ENCODE measurements around the gene MACROD2.

The MACROD2 gene

GRCh38 chr20:15597306-15597705 lies 1602.0 kb downstream of the MACROD2 start:
- Histone ChIP-seq H3K9me3 (no peaks in the 10 kb centered on the region), H3K36me3 (no peaks in the 10 kb centered on the region), H3K27me3 (no peaks in the 10 kb centered on the region), H3K4me1 (peaks cover 7% of the 10 kb centered on the region), H3K4me3 (ENCODE audit: low read depth, low read length) (no peak overlapping the region)
- no peak for DNase-seq
- TF ChIP-seq CTCF (IDR thresholded peaks at IDR 0.05; ENCODE audit: low read depth, low read length), result no peak

GRCh38 chr20:15599961-15600360 lies 1604.6 kb downstream of the MACROD2 start:
- Histone ChIP-seq H3K4me3 (ENCODE audit: low read depth, low read length) (no peak overlapping the region), H3K27me3 (no peaks in the 10 kb centered on the region), H3K4me1 (no peaks in the 10 kb centered on the region), H3K36me3 (no peaks in the 10 kb centered on the region), H3K9me3 (no peaks in the 10 kb centered on the region)
- no peak for TF ChIP-seq CTCF (IDR thresholded peaks at IDR 0.05; ENCODE audit: low read depth, low read length)
- DNase-seq, result no peak

- no peaks in the 10 kb centered on the region for H3K36me3 ChIP-seq
- no peak for TF ChIP-seq CTCF (IDR thresholded peaks at IDR 0.05; ENCODE audit: low read depth, low read length)
- no peaks in the 10 kb centered on the region for H3K27me3 ChIP-seq
- H3K9me3 ChIP-seq, result no peaks in the 10 kb centered on the region
- no peak overlapping the region for H3K4me3 ChIP-seq (ENCODE audit: low read depth, low read length)
- H3K4me1 ChIP-seq, result no peaks in the 10 kb centered on the region
- no peak for DNase-seq
These were observed 1605.2 kb downstream of the MACROD2 start for GRCh38 chr20:15600565-15600964.

- no peak for TF ChIP-seq CTCF (IDR thresholded peaks at IDR 0.05; ENCODE audit: low read depth, low read length)
- Histone ChIP-seq H3K27me3 (no peaks in the 10 kb centered on the region), H3K36me3 (no peaks in the 10 kb centered on the region), H3K9me3 (no peaks in the 10 kb centered on the region), H3K4me1 (no peaks in the 10 kb centered on the region), H3K4me3 (ENCODE audit: low read depth, low read length) (no peak overlapping the region)
- no peak for DNase-seq
These were observed 1608.2 kb downstream of the MACROD2 start for GRCh38 chr20:15603506-15603905.

- Histone ChIP-seq H3K4me1 (no peaks in the 10 kb centered on the region), H3K27me3 (no peaks in the 10 kb centered on the region), H3K9me3 (no peaks in the 10 kb centered on the region), H3K4me3 (ENCODE audit: low read depth, low read length) (no peak overlapping the region), H3K36me3 (no peaks in the 10 kb centered on the region)
- no peak for TF ChIP-seq CTCF (IDR thresholded peaks at IDR 0.05; ENCODE audit: low read depth, low read length)
- no peak for DNase-seq
These were observed 1608.9 kb downstream of the MACROD2 start for GRCh38 chr20:15603978-15604805.

- Histone ChIP-seq H3K4me3 (ENCODE audit: low read depth, low read length) (no peak overlapping the region), H3K4me1 (peaks cover 18% of the 10 kb centered on the region), H3K36me3 (no peaks in the 10 kb centered on the region), H3K27me3 (no peaks in the 10 kb centered on the region), H3K9me3 (no peaks in the 10 kb centered on the region)
- TF ChIP-seq CTCF (IDR thresholded peaks at IDR 0.05; ENCODE audit: low read depth, low read length), result no peak
- DNase-seq, result no peak
These were observed 1614.6 kb downstream of the MACROD2 start for GRCh38 chr20:15609921-15610320.
